ENCODE results near the gene AUNIP.

DNA sequence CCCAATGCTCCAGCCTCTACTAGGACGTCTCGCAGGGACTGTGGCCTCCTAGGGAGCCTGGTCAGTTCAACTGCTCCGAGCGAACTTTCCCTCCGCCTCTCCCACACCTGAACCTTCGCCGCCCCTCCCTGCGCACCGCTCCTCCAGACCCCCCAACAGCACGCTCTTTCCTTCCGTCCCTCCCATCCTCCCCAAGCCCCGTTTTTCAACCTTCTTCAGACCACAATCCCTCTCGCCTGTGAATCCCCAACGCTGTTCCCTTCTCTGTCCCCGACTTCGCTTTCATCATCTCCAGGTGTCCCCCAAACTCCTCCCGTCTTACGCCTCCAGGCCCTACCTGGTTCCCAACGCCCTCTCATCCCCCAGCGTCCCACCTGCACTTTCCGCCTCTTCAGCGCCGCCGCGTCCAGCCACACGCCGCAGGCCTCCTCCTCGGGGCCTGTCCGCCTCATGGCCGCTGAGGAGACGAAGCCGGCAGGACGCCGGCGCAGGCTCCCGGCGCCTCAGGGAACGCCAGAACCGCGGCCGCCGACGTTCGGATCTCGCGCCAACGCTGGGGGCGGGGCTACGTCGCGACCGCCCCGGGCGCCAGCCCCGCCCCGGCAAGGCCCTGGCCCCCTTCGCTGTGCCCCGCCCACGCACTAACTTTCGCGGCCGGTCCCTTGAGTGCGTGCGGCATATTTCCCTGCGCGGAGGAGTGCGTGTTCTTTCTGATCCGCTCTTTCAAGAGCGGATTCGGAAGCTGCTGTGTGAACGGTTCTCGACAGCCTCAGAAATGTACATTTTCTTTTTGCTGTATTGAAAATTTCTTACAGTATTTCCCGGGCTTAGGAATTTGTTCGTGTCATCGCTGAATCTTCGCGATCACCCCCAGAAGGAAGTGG lies at the start of gene AUNIP:
- TF ChIP-seq GATA3 (IDR thresholded peaks at IDR 0.05; ENCODE audit: low read depth, low read length) (no peak), GATA2 (IDR thresholded peaks at IDR 0.05; ENCODE audit: low read depth, low read length) (no peak)
